Activated B cell treated with CpG ODN at 0.5 μM for 24 hours (primary cell): ENCODE results near the gene CAMKMT. TPM values are rescaled to one million over a fixed set of nuclear protein-coding genes. Genes with fewer than 3 reads are reported as not detected.

Experiments
- ATAC-seq: fragments of 200-7000 bp; cut with Tn5 transposase; one replicate; pipeline ENCODE4 v1.10.0; 2021; ENCODE audit warnings: low read depth, mild to moderate bottlenecking, moderate library complexity
- CTCF ChIA-PET: fragments of 350-600 bp; sonication (Branson Sonifier 250); formaldehyde crosslinking; loops from one replicate; lab custom pipeline; 2021; ENCODE audit warnings: antibody characterized with exemption; lab: Charles Lee
- POLR2A ChIA-PET: fragments of 350-600 bp; sonication (Branson Sonifier 250); formaldehyde crosslinking; loops from one replicate; lab custom pipeline; 2021; ENCODE audit warnings: antibody characterized with exemption; lab: Charles Lee
- DNase-seq: peaks from one replicate; pipeline ENCODE4 v3.0.0; 2022
- H3K27ac Mint-ChIP-seq: one replicate; pipeline ENCODE4 v1.8.0; 2020; ENCODE audit warnings: mixed read lengths
- H3K27me3 Mint-ChIP-seq: one replicate; pipeline ENCODE4 v1.8.0; 2021; ENCODE audit warnings: mixed read lengths
- H3K36me3 Mint-ChIP-seq: one replicate; pipeline ENCODE4 v1.8.0; 2021; ENCODE audit warnings: low read depth, mixed read lengths
- H3K4me1 Mint-ChIP-seq: one replicate; pipeline ENCODE4 v1.8.0; 2021; ENCODE audit warnings: mixed read lengths
- H3K4me3 Mint-ChIP-seq: one replicate; pipeline ENCODE4 v1.8.0; 2020; ENCODE audit warnings: mild to moderate bottlenecking, mixed read lengths
- H3K9me3 Mint-ChIP-seq: one replicate; pipeline ENCODE4 v1.8.0; 2020; ENCODE audit warnings: mixed read lengths
- intact Hi-C: fragments of 100-400 bp; cut with micrococcal nuclease; formaldehyde crosslinking; loops from one replicate; pipeline ENCODE4 v1.15.1; 2024
- total RNA-seq: library from RNA; stranded (reverse); gene quantifications from 2 replicates; pipeline ENCODE4 v1.2.3, GENCODE V29; 2022
- TF ChIP-seq, protein P1 (sequence below): fragments of 200-600 bp; IDR thresholded peaks from one replicate; pipeline ENCODE4 v1.8.0; 2022; ENCODE audit warnings: antibody characterized with exemption, mild to moderate bottlenecking

The CAMKMT gene
- total RNA-seq, 1 donor from 2014 or later = 21.2 TPM

- no peak for ATAC-seq
- TF ChIP-seq, protein P1, sequence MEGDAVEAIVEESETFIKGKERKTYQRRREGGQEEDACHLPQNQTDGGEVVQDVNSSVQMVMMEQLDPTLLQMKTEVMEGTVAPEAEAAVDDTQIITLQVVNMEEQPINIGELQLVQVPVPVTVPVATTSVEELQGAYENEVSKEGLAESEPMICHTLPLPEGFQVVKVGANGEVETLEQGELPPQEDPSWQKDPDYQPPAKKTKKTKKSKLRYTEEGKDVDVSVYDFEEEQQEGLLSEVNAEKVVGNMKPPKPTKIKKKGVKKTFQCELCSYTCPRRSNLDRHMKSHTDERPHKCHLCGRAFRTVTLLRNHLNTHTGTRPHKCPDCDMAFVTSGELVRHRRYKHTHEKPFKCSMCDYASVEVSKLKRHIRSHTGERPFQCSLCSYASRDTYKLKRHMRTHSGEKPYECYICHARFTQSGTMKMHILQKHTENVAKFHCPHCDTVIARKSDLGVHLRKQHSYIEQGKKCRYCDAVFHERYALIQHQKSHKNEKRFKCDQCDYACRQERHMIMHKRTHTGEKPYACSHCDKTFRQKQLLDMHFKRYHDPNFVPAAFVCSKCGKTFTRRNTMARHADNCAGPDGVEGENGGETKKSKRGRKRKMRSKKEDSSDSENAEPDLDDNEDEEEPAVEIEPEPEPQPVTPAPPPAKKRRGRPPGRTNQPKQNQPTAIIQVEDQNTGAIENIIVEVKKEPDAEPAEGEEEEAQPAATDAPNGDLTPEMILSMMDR = no peak
- intact Hi-C loops = no loop called here
- H3K36me3 Mint-ChIP-seq = no peaks in the 10 kb centered on the region
- DNase-seq = no peak
- POLR2A ChIA-PET = no interaction called here
- no peaks in the 10 kb centered on the region for H3K4me1 Mint-ChIP-seq
- CTCF ChIA-PET = no interaction called here
- peaks cover 4% of the 10 kb centered on the region for H3K9me3 Mint-ChIP-seq
- H3K4me3 Mint-ChIP-seq = no peak overlapping the region
- H3K27me3 Mint-ChIP-seq = peaks cover 6% of the 10 kb centered on the region
- H3K27ac Mint-ChIP-seq = no peak overlapping the region
These were observed 423.7 kb downstream of the CAMKMT start for GRCh38 chr2:44785433-44785832.

DNA sequence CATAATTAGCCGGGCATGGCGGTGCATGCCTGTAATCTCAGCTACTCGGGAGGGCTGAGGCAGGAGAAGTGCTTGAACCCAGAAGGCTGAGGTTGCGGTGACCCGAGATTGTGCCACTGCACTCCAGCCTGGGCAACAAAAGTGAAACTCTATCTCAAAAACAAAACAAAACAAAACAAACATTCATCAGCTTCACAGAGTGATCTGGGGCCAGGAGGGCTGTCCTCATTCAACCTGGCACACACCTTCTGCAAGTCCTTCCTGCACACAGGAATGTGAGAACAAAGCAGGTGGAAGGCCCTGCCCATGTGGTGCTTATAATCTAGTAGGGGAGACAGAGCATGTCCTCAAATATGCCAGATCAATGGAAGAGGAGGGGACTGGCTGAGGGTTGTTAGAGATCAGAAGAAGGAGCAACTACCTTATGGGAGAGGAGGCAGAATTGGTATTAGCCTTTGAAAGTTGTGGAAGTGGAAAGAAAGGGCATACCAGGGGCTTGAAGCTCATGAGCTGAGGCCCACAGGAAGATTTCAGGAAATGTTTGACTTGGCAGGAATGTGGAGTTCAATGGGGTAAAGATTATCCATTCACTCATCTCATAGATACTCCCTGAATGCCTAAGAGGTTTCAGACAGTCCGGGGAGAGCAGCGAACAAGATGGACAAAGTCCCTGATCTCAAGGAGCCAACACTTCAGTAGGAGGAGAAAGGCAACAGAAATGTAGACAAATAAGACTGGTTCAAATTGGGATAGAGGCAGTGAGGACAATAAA is 424.5 kb downstream of the CAMKMT start:
- Mint-ChIP-seq H3K9me3 (peaks cover 4% of the 10 kb centered on the region), H3K4me1 (no peaks in the 10 kb centered on the region), H3K36me3 (no peaks in the 10 kb centered on the region), H3K27me3 (peaks cover 6% of the 10 kb centered on the region), H3K27ac (no peak overlapping the region), H3K4me3 (no peak overlapping the region)
- TF ChIP-seq, protein P1 = no peak
- ChIA-PET POLR2A (no interaction called here), CTCF (no interaction called here)
- ATAC-seq (no peak), DNase-seq (no peak)
- intact Hi-C loops = no loop called here

DNA sequence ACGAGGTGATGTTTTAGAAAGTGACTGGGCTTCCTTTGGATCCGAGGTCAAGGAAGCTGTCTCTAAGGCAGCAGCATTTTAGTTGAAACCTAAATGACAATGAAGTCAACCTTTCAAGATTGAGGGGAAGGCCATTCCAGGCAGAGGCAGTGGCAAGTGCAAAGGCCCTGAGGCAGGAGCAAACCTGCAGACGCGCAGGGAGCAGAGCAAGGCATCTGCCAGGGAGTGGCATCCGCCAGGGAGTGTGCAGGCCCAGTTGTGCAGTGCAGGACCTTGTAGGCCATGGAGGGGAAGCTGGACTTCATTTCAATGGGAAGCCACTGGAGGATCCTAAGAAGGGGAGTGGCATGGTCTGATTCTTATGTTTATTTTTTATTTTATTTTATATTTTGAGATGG is 425.1 kb downstream of the CAMKMT start:
- no peak for ATAC-seq
- peaks cover 4% of the 10 kb centered on the region for H3K9me3 Mint-ChIP-seq
- POLR2A ChIA-PET = no interaction called here
- intact Hi-C loops = no loop called here
- H3K4me3 Mint-ChIP-seq = no peak overlapping the region
- H3K36me3 Mint-ChIP-seq = no peaks in the 10 kb centered on the region
- H3K27ac Mint-ChIP-seq = no peak overlapping the region
- CTCF ChIA-PET = no interaction called here
- H3K4me1 Mint-ChIP-seq = no peaks in the 10 kb centered on the region
- TF ChIP-seq, protein P1 = no peak
- no peak for DNase-seq
- peaks cover 6% of the 10 kb centered on the region for H3K27me3 Mint-ChIP-seq

DNA sequence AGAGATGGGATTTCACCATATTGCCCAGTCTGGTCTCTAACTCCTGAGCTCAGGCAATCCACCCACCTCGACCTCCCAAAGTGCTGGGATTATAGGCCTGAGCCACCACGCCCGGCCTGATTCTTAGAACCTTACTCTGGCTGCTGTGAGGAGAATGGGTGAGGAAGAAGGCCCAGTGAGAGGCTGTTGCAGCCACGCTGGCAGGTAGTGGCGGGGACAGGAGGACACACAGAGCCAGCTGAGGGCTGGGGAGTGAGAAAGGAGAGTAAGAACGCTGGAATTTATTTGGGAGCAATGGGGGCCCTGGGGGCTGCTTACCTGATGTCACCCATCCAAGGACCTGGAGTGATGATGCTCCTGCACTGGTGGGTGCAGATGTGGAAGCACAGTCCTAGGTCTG is 425.9 kb downstream of the CAMKMT start:
- ChIA-PET CTCF (no interaction called here), POLR2A (no interaction called here)
- H3K9me3 Mint-ChIP-seq = peaks cover 2% of the 10 kb centered on the region
- intact Hi-C loops = no loop called here
- ATAC-seq (no peak), DNase-seq (no peak)
- TF ChIP-seq, protein P1 = no peak
- H3K27ac Mint-ChIP-seq = no peak overlapping the region
- no peaks in the 10 kb centered on the region for H3K36me3 Mint-ChIP-seq
- peaks cover 6% of the 10 kb centered on the region for H3K27me3 Mint-ChIP-seq
- no peak overlapping the region for H3K4me3 Mint-ChIP-seq
- no peaks in the 10 kb centered on the region for H3K4me1 Mint-ChIP-seq

- no peak for ATAC-seq
- ChIA-PET POLR2A (no interaction called here), CTCF (no interaction called here)
- no peak for DNase-seq
- Mint-ChIP-seq H3K9me3 (no peaks in the 10 kb centered on the region), H3K4me1 (no peaks in the 10 kb centered on the region), H3K27ac (no peak overlapping the region), H3K27me3 (peaks cover 9% of the 10 kb centered on the region), H3K4me3 (no peak overlapping the region), H3K36me3 (no peaks in the 10 kb centered on the region)
- TF ChIP-seq, protein P1 = no peak
- intact Hi-C loops = no loop called here
These were observed 427.7 kb downstream of the CAMKMT start for GRCh38 chr2:44789446-44789845.
